Nephron (organoid): ENCODE results near the gene ATP8B3.

ENCODE experiments used
- H3K27ac Mint-ChIP-seq, 3 experiments: 2 replicates each; pipeline ENCODE4 v1.8.0; 2020; ENCODE audit warnings: mixed read lengths in 3 of 3, mild to moderate bottlenecking in 2 of 3, moderate library complexity in 1 of 3
- H3K27me3 Mint-ChIP-seq: 2 replicates; pipeline ENCODE4 v1.8.0; 2021; ENCODE audit warnings: low read depth, mild to moderate bottlenecking, moderate library complexity, mixed read lengths
- H3K36me3 Mint-ChIP-seq: 2 replicates; pipeline ENCODE4 v1.8.0; 2020; ENCODE audit warnings: low read depth, mixed read lengths
- H3K4me1 Mint-ChIP-seq: 2 replicates; pipeline ENCODE4 v1.8.0; 2020; ENCODE audit warnings: mixed read lengths
- H3K4me3 Mint-ChIP-seq, 3 experiments: 2 replicates each; pipeline ENCODE4 v1.8.0; 2020; ENCODE audit warnings: mild to moderate bottlenecking in 3 of 3, mixed read lengths in 3 of 3, moderate library complexity in 2 of 3
- H3K9me3 Mint-ChIP-seq: 2 replicates; pipeline ENCODE4 v1.8.0; 2020; ENCODE audit warnings: mixed read lengths
- CTCF ChIP-seq, 3 experiments: fragments of 200-600 bp; sonication (generic); IDR thresholded peaks; one replicate each; pipeline ENCODE4 v1.5.0; 2021; ENCODE audit warnings: antibody characterized with exemption in 3 of 3; ENCODE audit not compliant: unreplicated experiment in 3 of 3

The ATP8B3 gene

DNA sequence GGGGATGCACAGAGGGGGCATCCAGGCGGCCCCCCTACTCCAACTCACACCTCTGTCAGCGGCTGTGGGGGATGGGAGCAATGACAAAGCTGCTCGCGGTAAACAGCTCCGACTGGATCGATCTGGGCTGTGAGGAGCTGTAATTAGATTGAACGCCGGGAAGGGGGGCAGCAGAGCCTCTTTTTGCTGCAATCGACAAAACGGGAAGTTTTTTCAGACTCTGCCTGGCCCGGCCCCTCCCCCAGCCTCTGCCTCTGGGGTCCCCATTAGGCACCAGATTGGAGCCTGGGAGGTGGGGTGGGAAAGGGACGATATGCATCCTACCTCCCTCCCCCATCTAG is 42.5 kb downstream of the ATP8B3 start:
- peaks cover 27% of the 10 kb centered on the region for H3K9me3 Mint-ChIP-seq
- no peak overlapping the region for H3K27ac Mint-ChIP-seq
- peaks cover 98% of the 10 kb centered on the region for H3K27me3 Mint-ChIP-seq
- H3K4me3 Mint-ChIP-seq: no peak overlapping the region
- no peaks in the 10 kb centered on the region for H3K36me3 Mint-ChIP-seq
- H3K4me1 Mint-ChIP-seq: no peaks in the 10 kb centered on the region
- TF ChIP-seq CTCF (IDR thresholded peaks at IDR 0.05; ENCODE audit: unreplicated experiment in 3 of 3): no peak

GRCh38 chr19:1768918-1769644 is 43.0 kb downstream of the ATP8B3 start:
- no peak for TF ChIP-seq CTCF (IDR thresholded peaks at IDR 0.05; ENCODE audit: unreplicated experiment in 3 of 3)
- peaks cover 27% of the 10 kb centered on the region for H3K9me3 Mint-ChIP-seq

GRCh38 chr19:1768248-1768647 is 43.8 kb downstream of the ATP8B3 start:
- Mint-ChIP-seq H3K9me3 (peaks cover 27% of the 10 kb centered on the region), H3K4me1 (no peaks in the 10 kb centered on the region), H3K4me3 (no peak overlapping the region), H3K36me3 (no peaks in the 10 kb centered on the region), H3K27ac (no peak overlapping the region), H3K27me3 (peaks cover 98% of the 10 kb centered on the region)
- peak in 2 of 3 experiments; percentile 8 to 9 for TF ChIP-seq CTCF (IDR thresholded peaks at IDR 0.05; ENCODE audit: unreplicated experiment in 3 of 3)

More at GRCh38 chr19:1768918-1769644, 43.0 kb downstream of the ATP8B3 start:
- Mint-ChIP-seq H3K36me3 (no peaks in the 10 kb centered on the region), H3K27me3 (peaks cover 98% of the 10 kb centered on the region), H3K27ac (no peak overlapping the region), H3K4me3 (no peak overlapping the region), H3K4me1 (no peaks in the 10 kb centered on the region)

GRCh38 chr19:1767464-1767933 is 44.6 kb downstream of the ATP8B3 start:
- peak; percentile 90 to 96 (median 93) for TF ChIP-seq CTCF (IDR thresholded peaks at IDR 0.05; ENCODE audit: unreplicated experiment in 3 of 3)
- Mint-ChIP-seq H3K27me3 (peaks cover 98% of the 10 kb centered on the region), H3K9me3 (peaks cover 21% of the 10 kb centered on the region), H3K36me3 (no peaks in the 10 kb centered on the region), H3K27ac (no peak overlapping the region), H3K4me1 (no peaks in the 10 kb centered on the region), H3K4me3 (no peak overlapping the region)

- Mint-ChIP-seq H3K36me3 (no peaks in the 10 kb centered on the region), H3K27me3 (peaks cover 97% of the 10 kb centered on the region), H3K4me3 (no peak overlapping the region), H3K4me1 (no peaks in the 10 kb centered on the region), H3K27ac (no peak overlapping the region), H3K9me3 (peaks cover 19% of the 10 kb centered on the region)
- TF ChIP-seq CTCF (IDR thresholded peaks at IDR 0.05; ENCODE audit: unreplicated experiment in 3 of 3): no peak
Measured at GRCh38 chr19:1766800-1767352, 45.2 kb downstream of the ATP8B3 start.
